MG63 (cell line): ENCODE measurements around the gene CLSTN2. TPM values are rescaled to one million over a fixed set of nuclear protein-coding genes. Genes with fewer than 3 reads are reported as not detected.

ENCODE experiments used
- DNase-seq: peaks from one replicate; pipeline ENCODE4 v3.0.0-alpha.2; 2020
- H3K27me3 ChIP-seq: fragments of 250-450 bp; sonication (Bioruptor Pico); 2 replicates; pipeline ENCODE4 v1.5.1; 2020; ENCODE audit warnings: mild to moderate bottlenecking, moderate library complexity
- H3K36me3 ChIP-seq: fragments of 250-450 bp; sonication (Bioruptor Pico); 2 replicates; pipeline ENCODE4 v1.5.1; 2020; ENCODE audit warnings: mild to moderate bottlenecking, moderate library complexity
- H3K4me3 ChIP-seq: fragments of 250-450 bp; sonication (Bioruptor Pico); 2 replicates; pipeline ENCODE4 v1.5.1; 2020; ENCODE audit warnings: mild to moderate bottlenecking, moderate library complexity
- H3K9me3 ChIP-seq: fragments of 250-450 bp; sonication (Bioruptor Pico); 2 replicates; pipeline ENCODE4 v1.5.1; 2020; ENCODE audit warnings: mild to moderate bottlenecking, moderate library complexity
- total RNA-seq: library from RNA; depleted of rRNA; stranded (reverse); fragments of >200 nt; shearing (Covaris generic); gene quantifications from 2 replicates; pipeline ENCODE4 v1.2.3, GENCODE V29; 2014; ENCODE audit warnings: low replicate concordance

Gene CLSTN2
- total RNA-seq, 1 experiment from 2014 or later: 1.7 TPM

DNA sequence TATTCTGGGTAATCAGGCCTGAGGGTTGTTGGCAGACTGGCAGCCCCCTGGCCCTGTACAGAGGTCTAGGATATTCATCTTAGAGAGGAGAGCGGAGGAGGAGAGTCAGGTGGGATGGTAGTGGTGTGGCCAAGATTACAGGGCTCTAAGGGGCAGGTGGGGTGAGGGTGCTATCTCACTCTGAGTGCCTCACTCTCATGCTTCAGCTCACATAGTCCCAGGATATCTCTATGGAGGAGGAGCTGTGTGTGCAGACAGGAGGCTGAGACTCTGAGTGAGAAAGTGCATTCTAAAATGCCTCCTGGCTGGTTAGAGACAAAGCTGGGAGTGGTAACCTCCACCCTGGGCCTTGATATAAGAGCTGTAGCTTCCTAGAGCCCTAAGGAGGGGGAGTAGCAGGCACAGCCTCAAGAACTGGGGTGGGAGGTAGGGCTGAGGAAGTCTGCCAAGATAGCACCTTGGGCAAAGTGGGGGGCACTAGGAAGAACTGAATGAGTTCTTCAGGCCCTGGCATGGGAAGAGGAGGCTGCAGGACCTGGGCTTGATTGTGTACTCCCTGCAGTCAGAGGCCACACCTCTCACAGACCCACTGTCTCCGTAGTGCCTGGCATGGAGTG lies 39.9 kb downstream of the CLSTN2 start:
- Histone ChIP-seq H3K4me3 (no peak overlapping the region), H3K27me3 (no peaks in the 10 kb centered on the region), H3K9me3 (no peaks in the 10 kb centered on the region), H3K36me3 (no peaks in the 10 kb centered on the region)
- DNase-seq: no peak

DNA sequence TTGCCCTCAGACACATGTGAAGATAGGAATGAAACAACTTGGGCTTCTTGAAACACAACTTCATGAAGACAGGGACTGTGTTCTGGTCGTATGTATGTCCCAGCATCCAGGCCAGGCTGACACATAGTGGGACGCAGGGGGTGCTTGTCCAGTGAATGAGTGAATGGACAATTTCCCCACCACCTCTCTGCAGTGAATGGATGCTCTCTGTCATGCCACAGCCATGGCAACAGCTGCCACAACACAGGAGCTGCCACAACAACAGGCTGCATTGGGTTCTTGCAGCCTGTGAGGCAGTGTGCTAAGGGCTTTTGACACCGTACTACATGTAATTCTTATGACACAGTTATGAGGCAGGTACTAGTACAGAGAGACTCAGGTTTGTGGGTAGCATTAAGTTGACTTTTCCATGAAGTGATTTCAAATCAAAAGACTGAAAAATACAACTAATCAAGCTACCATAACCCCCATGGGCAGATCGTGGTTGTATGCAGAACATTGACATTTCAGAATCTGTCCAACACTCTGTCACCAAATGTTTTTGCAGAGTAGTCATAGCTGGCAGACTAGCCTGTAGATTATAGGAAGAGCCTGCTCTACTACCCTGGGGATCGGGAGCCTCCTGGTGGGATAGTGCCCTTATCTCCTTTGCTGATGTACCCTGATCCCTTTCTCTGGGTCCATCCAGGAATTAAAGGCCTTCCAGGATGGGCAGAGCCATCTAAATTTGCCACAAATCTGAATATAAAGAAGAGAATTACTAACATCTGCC lies 40.8 kb downstream of the CLSTN2 start:
- Histone ChIP-seq H3K27me3 (no peaks in the 10 kb centered on the region), H3K36me3 (no peaks in the 10 kb centered on the region), H3K9me3 (no peaks in the 10 kb centered on the region), H3K4me3 (no peak overlapping the region)
- DNase-seq: peak; percentile 5

DNA sequence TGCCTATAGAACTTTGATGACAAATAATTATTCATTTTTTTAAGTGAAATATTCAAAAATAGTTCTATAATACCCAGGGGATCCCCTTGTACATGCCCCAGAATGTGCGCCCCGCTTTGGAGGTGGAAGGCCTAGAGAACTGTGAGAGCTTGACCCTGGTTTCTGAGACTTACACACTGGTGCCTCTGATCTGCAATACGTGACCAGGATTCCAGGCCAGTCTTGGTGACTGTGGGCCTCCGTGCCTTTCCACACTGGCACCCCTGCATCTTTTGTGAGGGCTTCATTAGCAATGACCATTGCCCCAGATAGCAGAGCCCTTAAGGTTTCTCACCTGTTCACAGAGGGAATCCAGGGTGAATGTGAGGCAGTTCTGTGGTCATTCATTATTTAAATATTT lies 44.0 kb downstream of the CLSTN2 start:
- Histone ChIP-seq H3K4me3 (no peak overlapping the region), H3K27me3 (peaks cover 2% of the 10 kb centered on the region; the same call in 1 of the 2 replicates)

DNA sequence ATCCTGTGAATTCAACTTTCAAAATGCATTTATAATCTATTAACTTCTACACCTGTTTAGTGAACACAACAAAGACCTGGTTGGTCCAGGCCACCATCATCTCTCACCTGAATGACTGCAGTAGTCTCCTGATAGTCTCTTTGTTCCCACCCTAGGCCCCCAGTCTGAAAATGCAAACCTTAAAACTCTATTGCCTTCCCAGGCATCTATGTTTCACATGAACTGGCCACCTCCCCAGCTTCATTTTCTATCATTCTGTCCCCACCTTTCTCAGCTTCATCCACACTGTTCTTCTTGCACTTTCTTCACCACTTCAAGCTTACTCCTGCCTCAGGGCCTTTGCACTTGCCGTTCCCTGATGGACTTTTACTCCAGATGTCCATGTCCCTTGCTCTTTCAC lies 45.0 kb downstream of the CLSTN2 start:
- Histone ChIP-seq H3K27me3 (peaks cover 8% of the 10 kb centered on the region; the same call in 1 of the 2 replicates), H3K36me3 (no peaks in the 10 kb centered on the region), H3K9me3 (no peaks in the 10 kb centered on the region), H3K4me3 (no peak overlapping the region)
- DNase-seq: no peak

More for the DNA sequence above, 44.0 kb downstream of the CLSTN2 start:
- no peaks in the 10 kb centered on the region for H3K9me3 ChIP-seq
- no peaks in the 10 kb centered on the region for H3K36me3 ChIP-seq
- DNase-seq: no peak

DNA sequence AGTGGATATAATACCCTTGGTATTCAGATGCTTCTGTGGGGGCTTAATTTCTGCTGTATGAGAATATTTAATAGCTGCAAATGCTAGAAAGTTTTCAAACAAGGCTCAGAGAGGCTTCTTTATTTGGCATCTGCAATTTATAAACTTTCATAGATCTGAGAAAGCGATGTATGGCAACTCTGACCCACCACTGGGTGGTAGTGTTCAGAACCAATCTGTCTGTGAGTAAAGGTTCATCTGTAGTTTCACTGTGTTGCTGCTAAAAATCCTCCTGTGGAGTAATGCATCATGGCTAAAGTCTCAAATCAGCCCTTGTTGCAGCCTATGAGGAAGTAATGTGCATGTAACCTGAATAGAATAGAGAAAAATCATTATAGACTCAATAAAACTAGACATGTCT lies 47.4 kb downstream of the CLSTN2 start:
- H3K36me3 ChIP-seq: no peaks in the 10 kb centered on the region
- DNase-seq: no peak
- no peaks in the 10 kb centered on the region for H3K9me3 ChIP-seq
- H3K4me3 ChIP-seq: no peak overlapping the region
- H3K27me3 ChIP-seq: peaks cover 9% of the 10 kb centered on the region; the same call in 1 of the 2 replicates

DNA sequence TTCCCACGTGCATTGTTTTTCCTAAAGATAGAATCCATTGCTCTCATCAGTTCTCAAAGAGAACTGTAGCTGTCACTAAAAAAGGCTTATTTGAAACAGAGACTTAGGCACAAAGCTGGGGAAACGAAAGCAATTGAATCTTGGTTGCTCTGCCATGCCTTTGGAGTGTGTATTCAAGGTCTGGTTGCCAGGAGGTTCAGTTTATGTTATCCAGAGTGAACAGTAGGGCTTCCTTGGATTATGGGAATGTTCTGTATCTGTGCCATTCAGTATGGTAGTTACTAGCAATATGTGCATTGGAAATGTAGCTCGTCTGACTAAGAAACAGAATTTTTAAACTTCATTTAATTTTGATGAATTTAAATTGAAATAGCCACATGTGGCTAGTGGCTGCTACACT lies 50.6 kb downstream of the CLSTN2 start:
- Histone ChIP-seq H3K27me3 (peaks cover 9% of the 10 kb centered on the region; the same call in 1 of the 2 replicates), H3K9me3 (no peaks in the 10 kb centered on the region), H3K4me3 (no peak overlapping the region), H3K36me3 (no peaks in the 10 kb centered on the region)
- no peak for DNase-seq

DNA sequence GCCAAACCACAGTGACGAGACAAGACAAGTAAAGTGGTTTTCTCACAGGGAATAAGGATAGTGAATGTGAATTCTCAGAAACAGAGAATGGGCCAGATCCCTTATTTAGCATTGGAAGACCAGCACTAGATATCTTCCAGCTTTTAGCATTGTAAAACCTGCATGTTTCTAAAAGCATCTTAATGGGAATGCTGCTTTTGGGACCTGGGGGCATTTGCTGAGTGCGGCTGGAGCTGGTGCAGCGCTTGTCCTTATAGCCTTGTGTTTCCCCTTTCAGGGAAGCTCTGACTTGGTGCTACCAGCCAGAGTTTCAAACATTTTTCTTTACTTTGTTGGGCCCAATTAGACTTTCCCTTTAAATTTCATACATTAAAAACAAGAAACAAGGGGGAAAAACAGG lies 52.9 kb downstream of the CLSTN2 start:
- Histone ChIP-seq H3K27me3 (0 out of 2 replicates have a peak, but pooled peaks cover 9% of the 10 kb centered on the region), H3K4me3 (no peak overlapping the region), H3K36me3 (no peaks in the 10 kb centered on the region), H3K9me3 (no peaks in the 10 kb centered on the region)
- DNase-seq: no peak

DNA sequence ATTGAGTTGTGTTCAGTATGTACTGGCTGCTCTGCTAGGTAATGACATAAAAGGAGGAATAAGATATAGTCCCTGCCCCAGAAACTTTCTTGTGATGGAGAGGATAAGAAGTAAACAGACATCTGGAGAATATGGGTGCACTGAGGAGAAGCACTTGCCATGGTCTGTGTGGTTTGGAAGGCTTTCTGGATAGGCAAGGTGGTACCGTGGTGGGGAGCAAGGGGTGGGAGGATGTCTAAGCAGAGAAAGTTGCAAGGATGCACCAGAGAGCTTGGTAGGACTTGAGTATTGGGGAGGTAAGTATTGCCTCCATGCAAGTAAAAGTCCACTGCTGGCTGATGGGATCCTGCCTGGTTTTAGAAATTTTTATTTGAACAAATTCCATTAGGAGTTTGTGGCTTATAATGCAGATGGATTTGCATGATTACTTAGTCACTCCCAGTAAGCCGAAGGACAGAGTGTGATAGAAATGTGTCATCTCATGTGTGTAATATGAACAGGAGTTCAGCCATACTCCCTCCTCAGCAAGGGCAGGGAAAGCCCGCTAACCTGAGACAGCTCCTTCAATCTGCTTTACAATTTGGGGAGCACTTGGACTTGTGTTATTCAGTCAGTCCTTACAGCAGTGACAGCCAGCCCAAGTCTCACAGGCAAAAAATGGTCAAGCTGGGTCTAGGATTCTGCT lies 53.6 kb downstream of the CLSTN2 start:
- no peak for DNase-seq
- no peak overlapping the region for H3K4me3 ChIP-seq
- no peaks in the 10 kb centered on the region for H3K9me3 ChIP-seq
- no peaks in the 10 kb centered on the region for H3K36me3 ChIP-seq
- H3K27me3 ChIP-seq: 0 out of 2 replicates have a peak, but pooled peaks cover 9% of the 10 kb centered on the region

DNA sequence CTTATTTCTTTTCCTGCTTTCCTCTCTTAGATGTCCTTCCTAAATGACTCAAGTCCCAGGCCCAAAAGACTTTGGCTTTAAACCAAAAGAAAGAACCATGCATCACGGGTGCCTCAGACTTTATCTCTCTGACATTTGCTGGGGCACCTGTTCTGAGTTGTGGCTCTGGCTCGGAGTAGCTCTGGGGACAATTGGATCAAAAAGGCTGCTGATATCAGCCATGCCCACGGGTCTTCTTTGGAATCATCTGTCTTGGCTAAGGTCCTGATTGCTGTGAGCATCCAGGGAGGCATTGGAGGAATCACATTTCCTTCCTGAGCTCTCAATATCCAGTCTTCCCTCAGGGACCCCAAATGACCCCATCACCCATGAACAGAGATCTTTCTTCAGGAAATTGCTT lies 59.9 kb downstream of the CLSTN2 start:
- Histone ChIP-seq H3K36me3 (no peaks in the 10 kb centered on the region), H3K9me3 (no peaks in the 10 kb centered on the region), H3K27me3 (0 out of 2 replicates have a peak, but pooled peaks cover 3% of the 10 kb centered on the region), H3K4me3 (no peak overlapping the region)
- DNase-seq: no peak

DNA sequence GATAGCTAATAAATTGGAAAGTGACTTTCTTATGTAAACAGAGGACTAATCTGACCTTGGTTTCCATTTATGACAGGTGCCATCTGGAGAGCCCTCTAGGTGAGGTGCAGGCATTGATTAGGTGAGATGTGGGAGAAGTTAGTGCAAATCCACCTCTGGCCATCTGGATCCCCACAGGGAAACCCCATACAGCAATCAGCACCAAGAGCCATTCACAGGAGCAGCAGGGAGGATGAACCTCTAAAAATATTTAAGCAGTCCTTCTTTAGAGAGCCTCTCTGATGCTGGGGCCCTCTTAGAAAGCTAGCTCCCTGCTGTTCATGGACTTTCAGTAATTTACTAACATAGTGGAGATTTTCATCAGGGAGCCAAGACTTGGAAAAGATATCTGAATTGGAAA lies 69.3 kb downstream of the CLSTN2 start:
- DNase-seq: no peak
- H3K9me3 ChIP-seq: no peaks in the 10 kb centered on the region
- no peaks in the 10 kb centered on the region for H3K27me3 ChIP-seq
- no peak overlapping the region for H3K4me3 ChIP-seq
- H3K36me3 ChIP-seq: no peaks in the 10 kb centered on the region

DNA sequence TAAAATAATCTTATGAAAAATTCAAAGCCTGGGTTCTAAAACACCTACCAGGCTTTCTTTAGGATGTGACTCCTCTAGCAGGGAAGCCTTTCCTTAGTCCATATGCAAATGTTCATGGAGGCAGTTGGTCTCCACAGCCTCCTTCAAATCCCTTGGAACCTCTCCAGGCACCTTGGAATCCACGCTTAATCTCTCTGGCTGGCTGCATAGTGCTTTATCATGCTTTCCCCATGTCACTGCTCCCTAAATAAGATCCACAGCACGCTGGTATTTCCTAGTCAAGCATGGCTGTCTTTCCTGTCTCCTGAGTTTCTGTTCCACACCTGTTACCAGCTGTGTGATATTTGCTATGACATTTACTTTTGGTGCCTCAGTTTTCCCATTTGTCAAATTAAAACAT lies 71.3 kb downstream of the CLSTN2 start:
- H3K9me3 ChIP-seq: no peaks in the 10 kb centered on the region
- DNase-seq: peak; percentile 14
- no peak overlapping the region for H3K4me3 ChIP-seq
- no peaks in the 10 kb centered on the region for H3K36me3 ChIP-seq
- no peaks in the 10 kb centered on the region for H3K27me3 ChIP-seq

DNA sequence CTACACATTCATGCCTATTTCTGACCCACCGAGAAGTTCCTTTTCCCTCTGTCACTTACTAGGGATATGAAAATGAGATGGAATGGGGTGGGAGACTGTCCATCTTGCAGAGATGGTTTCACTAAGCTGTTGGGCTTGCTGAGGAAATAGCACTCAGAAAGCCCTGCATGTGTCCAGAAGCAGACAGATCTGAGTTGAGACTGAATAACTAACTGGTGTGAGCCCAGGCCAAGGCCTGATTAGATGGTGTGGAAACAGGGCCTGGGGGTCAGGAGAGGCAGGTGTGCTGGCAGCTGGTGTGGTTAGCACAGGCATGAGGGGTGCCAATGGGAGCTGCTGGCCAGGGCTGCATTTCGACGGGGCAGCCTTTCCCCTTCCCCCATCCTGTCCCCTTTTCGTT lies 72.1 kb downstream of the CLSTN2 start:
- Histone ChIP-seq H3K9me3 (no peaks in the 10 kb centered on the region), H3K27me3 (no peaks in the 10 kb centered on the region), H3K36me3 (no peaks in the 10 kb centered on the region), H3K4me3 (no peak overlapping the region)
- no peak for DNase-seq

DNA sequence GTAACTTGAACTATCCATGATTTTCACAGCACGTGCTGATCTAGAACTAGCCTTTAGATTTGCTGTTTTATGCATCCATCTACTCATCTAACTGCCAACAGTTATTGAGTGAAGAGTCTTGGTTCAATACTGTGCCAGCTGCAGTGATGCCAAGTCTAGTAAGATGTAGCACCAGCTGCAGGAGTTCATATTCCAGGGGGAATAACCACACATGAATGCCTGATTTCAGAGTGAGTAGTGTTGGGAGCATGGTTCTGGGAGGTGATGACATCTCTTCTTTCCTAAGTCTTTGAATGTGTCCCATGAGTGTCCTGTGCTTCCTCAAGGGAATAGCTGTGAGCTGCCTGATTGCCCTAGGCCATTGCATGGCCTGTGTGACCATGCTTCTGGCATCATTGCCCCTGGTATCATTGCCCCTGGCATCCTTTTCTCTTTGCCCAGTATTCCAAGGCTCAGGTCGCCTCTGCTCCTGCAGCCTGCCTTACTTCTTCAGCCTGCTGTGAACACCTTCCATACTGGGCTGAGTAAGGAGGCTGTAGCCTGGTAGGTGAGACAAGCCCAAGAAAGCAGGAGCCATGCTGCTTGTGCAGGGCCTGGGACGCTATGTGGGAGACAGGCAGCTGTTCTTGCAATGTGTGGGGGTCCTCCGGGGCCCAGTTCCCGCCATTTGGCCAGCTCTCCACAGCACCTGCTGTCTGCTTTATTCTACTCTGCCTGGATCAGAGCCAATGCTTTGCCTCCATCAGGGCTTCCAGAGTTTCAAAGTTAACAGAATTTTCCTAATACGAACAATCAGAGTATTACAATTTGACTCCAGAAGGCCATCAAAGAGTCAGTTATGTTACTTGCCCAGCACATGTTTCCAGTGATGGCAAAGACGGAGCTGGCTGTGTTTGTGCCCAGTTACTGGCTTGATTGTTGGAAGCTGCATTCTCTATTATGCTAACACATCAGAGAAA lies 73.2 kb downstream of the CLSTN2 start:
- DNase-seq: no peak
- no peaks in the 10 kb centered on the region for H3K9me3 ChIP-seq
- H3K27me3 ChIP-seq: no peaks in the 10 kb centered on the region
- no peaks in the 10 kb centered on the region for H3K36me3 ChIP-seq
- no peak overlapping the region for H3K4me3 ChIP-seq

DNA sequence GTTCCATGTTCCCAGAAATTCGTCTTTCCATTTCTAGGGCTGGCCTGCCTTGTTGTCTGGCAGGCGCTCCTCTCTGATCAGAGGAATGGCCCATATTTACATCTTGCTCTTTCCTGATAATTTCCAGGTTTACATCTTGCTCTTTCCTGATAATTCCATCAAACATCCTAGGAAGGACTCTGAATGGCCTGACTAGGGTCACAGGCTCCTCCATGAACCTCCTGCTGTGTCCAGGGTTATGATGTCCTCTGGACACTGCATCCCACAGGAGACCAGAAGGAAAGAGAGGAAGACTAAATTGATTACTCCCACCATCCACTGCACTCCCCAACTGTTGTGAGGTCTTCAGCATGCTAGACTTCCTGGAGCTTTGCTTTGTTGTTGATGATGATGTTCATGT lies 75.4 kb downstream of the CLSTN2 start:
- Histone ChIP-seq H3K36me3 (no peaks in the 10 kb centered on the region), H3K27me3 (no peaks in the 10 kb centered on the region), H3K4me3 (no peak overlapping the region), H3K9me3 (no peaks in the 10 kb centered on the region)
- no peak for DNase-seq

DNA sequence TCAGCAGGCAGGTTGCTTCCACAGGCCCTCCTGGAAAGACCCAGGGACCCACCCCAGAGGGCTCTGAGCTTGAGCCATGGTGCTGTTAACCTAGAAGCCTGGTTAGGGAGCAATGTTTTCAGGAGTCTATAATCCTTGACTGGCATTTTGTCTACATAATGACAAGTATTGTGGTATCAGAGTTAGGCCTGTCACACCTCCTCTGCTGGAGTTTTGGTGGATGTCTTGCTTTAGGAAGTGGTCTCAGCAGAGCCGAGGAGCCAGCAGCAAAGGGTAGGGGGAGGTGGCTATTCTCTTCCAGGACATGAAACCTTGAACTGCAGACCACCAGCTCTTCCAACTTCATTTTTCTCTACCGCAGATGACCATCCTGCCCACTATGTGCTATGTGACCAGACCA lies 76.1 kb downstream of the CLSTN2 start:
- no peak for DNase-seq
- Histone ChIP-seq H3K4me3 (no peak overlapping the region), H3K27me3 (no peaks in the 10 kb centered on the region), H3K9me3 (no peaks in the 10 kb centered on the region), H3K36me3 (no peaks in the 10 kb centered on the region)

DNA sequence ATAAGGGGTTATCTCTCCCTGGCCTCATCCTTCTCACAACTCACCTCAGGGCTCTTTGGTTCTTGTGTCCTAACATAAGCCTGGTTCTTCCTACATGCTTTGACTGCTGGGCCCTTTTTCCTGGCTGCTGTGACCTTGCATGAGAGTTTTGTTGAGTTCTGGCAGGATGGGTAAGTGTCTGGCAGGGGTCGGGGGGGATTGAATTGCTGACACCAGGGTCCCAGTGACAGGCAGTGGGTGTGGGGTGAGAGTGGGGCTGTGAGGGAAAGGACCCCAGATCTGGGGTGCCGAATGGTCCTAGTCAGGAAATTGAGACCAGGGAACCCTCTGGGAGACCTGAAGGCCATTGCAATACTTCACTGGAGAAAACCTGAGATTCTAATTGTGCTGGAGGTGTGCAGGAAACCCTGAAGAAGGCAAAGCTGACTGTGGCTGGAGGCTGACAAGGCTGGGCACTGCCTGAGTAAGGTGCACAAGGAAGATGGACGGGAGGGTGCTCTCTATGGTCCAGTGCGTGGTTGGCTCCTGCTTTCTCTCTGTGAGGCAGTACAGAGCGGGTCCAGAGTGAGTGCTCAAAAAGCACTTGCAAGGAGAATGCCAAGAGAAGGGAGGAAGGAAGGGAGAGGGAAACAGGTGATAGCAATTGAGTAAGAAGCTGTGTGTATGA lies 76.8 kb downstream of the CLSTN2 start:
- no peak for DNase-seq
- no peaks in the 10 kb centered on the region for H3K9me3 ChIP-seq
- no peak overlapping the region for H3K4me3 ChIP-seq
- H3K27me3 ChIP-seq: no peaks in the 10 kb centered on the region
- H3K36me3 ChIP-seq: no peaks in the 10 kb centered on the region
